A549 (cell line): ENCODE results near the gene SHMT2. TPM values are rescaled to one million over a fixed set of nuclear protein-coding genes. Genes with fewer than 3 reads are reported as not detected.

ENCODE experiments used
- ATAC-seq, 2 experiments: fragments of 200-7000 bp in 1 of 2; fragments of >200 bp in 1 of 2; cut with Nextera tagmentation in 1 of 2; cut with Tn5 transposase in 1 of 2; 3 replicates each; pipeline versions ENCODE4 v1.8.0 to v1.9.1; 2018 to 2020; ENCODE audit warnings: mild to moderate bottlenecking in 1 of 2, moderate library complexity in 1 of 2
- CTCF ChIA-PET: fragments of 300-600 bp; sonication (Branson Sonifier 250); formaldehyde crosslinking; extraction: SDS; loops from one replicate; lab custom pipeline; 2021; ENCODE audit warnings: antibody characterized with exemption, inconsistent platforms; lab: Yijun Ruan, JAX
- POLR2A ChIA-PET: fragments of 350-600 bp; formaldehyde crosslinking; extraction: SDS; loops from one replicate; lab custom pipeline; 2021; ENCODE audit warnings: antibody characterized with exemption, inconsistent platforms; lab: Yijun Ruan, JAX
- DNase-seq, 2 experiments: peaks; one replicate each; pipeline versions ENCODE4 v3.0.0 to v3.0.0-alpha.2; 2011 to 2016; ENCODE audit warnings: low read depth in 1 of 2, low spot score in 1 of 2
- FAIRE-seq: peaks from 2 replicates; lab custom pipeline; 2011; peaks lifted over from hg19 to GRCh38; lab: Jason Lieb, UNC
- H3K27ac ChIP-seq, 2 experiments: fragments of >200 bp; sonication (Bioruptor Twin); formaldehyde crosslinking; 3 replicates each; pipeline ENCODE4 v1.5.1; 2016 to 2017
- H3K4me1 ChIP-seq: fragments of >200 bp; sonication (Bioruptor Twin); formaldehyde crosslinking; 3 replicates; pipeline ENCODE4 v1.6.1; 2016
- H3K4me2 ChIP-seq: fragments of >200 bp; sonication (Bioruptor Twin); formaldehyde crosslinking; 3 replicates; pipeline ENCODE4 v1.6.1; 2016
- H3K4me3 ChIP-seq: fragments of >200 bp; sonication (Bioruptor Twin); formaldehyde crosslinking; 3 replicates; pipeline ENCODE4 v1.5.1; 2016
- H3K9me3 ChIP-seq: fragments of >200 bp; sonication (Bioruptor Twin); formaldehyde crosslinking; 3 replicates; pipeline ENCODE4 v1.6.1; 2016
- BHLHE40 ChIP-seq: IDR thresholded peaks from 2 replicates; pipeline ENCODE4 v1.6.1; 2012; ENCODE audit warnings: low read depth, low read length, inconsistent platforms
- CBX8 ChIP-seq: fragments of 200-600 bp; sonication (generic); IDR thresholded peaks from 2 replicates; pipeline ENCODE4 v1.6.1; 2016
- CHD4 ChIP-seq: fragments of 200-600 bp; sonication (generic); IDR thresholded peaks from 2 replicates; pipeline ENCODE4 v1.6.1; 2016; ENCODE audit warnings: antibody characterized with exemption, mild to moderate bottlenecking, borderline replicate concordance
- EP300 ChIP-seq, 2 experiments: fragments of >200 bp; sonication (Bioruptor Twin); formaldehyde crosslinking; IDR thresholded peaks; 2 replicates in 1 of 2; 3 replicates in 1 of 2; pipeline ENCODE4 v1.6.1; 2016 to 2017
- ESRRA ChIP-seq: fragments of 150-350 bp; IDR thresholded peaks from 2 replicates; pipeline ENCODE4 v1.6.1; 2014; ENCODE audit warnings: mild to moderate bottlenecking, low read length, borderline replicate concordance
- FOSL2 ChIP-seq, 2 experiments: fragments of 450-650 bp in 1 of 2; fragments of >200 bp in 1 of 2; sonication (Bioruptor Twin) in 1 of 2; formaldehyde crosslinking; IDR thresholded peaks; 2 replicates each; pipeline versions ENCODE4 v1.5.0 to v1.6.1; 2016 to 2020; ENCODE audit warnings: mild to moderate bottlenecking in 1 of 2, moderate library complexity in 1 of 2
- GATA3 ChIP-seq: IDR thresholded peaks from 2 replicates; pipeline ENCODE4 v1.6.1; 2012; ENCODE audit warnings: borderline replicate concordance
- HOXB5 ChIP-seq: fragments of 250-450 bp; sonication (Bioruptor Pico); IDR thresholded peaks from 2 replicates; pipeline ENCODE4 v1.5.0; 2020; ENCODE audit warnings: mild to moderate bottlenecking, moderate library complexity
- JUN ChIP-seq, 2 experiments: fragments of >200 bp; sonication (Bioruptor Twin); formaldehyde crosslinking; IDR thresholded peaks; 2 replicates in 1 of 2; 3 replicates in 1 of 2; pipeline ENCODE4 v1.6.1; 2016 to 2017
- MAFK ChIP-seq: fragments of 450-650 bp; IDR thresholded peaks from 2 replicates; pipeline ENCODE4 v1.6.1; 2014; ENCODE audit not compliant: partially characterized antibody
- PHF8 ChIP-seq: fragments of 200-600 bp; sonication (generic); IDR thresholded peaks from 2 replicates; pipeline ENCODE4 v1.6.1; 2016; ENCODE audit warnings: low read depth, mild to moderate bottlenecking, antibody characterized with exemption, moderate library complexity, borderline replicate concordance
- POLR2A ChIP-seq: IDR thresholded peaks from 2 replicates; pipeline ENCODE4 v1.6.1; 2012; ENCODE audit warnings: mild to moderate bottlenecking, low read length
- RAD21 ChIP-seq, 2 experiments: fragments of >200 bp in 1 of 2; sonication (Bioruptor Twin) in 1 of 2; formaldehyde crosslinking in 1 of 2; IDR thresholded peaks in 1 of 2; conservative IDR thresholded peaks in 1 of 2; 2 replicates in 1 of 2; 3 replicates in 1 of 2; pipeline ENCODE4 v1.6.1; 2012 to 2018; ENCODE audit warnings: inconsistent platforms in 1 of 2
- RARB ChIP-seq: fragments of 250-450 bp; sonication (Bioruptor Pico); IDR thresholded peaks from 2 replicates; pipeline ENCODE4 v1.8.0; 2021; ENCODE audit warnings: mild to moderate bottlenecking, moderate library complexity
- RCOR1 ChIP-seq: fragments of 150-350 bp; IDR thresholded peaks from 2 replicates; pipeline ENCODE4 v1.6.1; 2014; ENCODE audit warnings: antibody characterized with exemption, low read length, low read depth
- RNF2 ChIP-seq: fragments of 200-600 bp; sonication (generic); IDR thresholded peaks from 2 replicates; pipeline ENCODE4 v1.6.1; 2016; ENCODE audit warnings: low read depth, mild to moderate bottlenecking, antibody characterized with exemption, moderate library complexity, borderline replicate concordance
- SREBF2 ChIP-seq: fragments of 450-650 bp; IDR thresholded peaks from 2 replicates; pipeline ENCODE4 v1.6.1; 2014; ENCODE audit warnings: mild to moderate bottlenecking, moderate library complexity
- ZNF302 ChIP-seq: fragments of 250-450 bp; sonication (Bioruptor Pico); IDR thresholded peaks from 2 replicates; pipeline ENCODE4 v1.9.0; 2021; ENCODE audit warnings: inconsistent platforms, mild to moderate bottlenecking, moderate library complexity
- ZSCAN20 ChIP-seq: fragments of 250-450 bp; sonication (Bioruptor Pico); IDR thresholded peaks from 2 replicates; pipeline ENCODE4 v1.8.0; 2022; ENCODE audit warnings: mild to moderate bottlenecking, moderate library complexity
- WGBS: methylation state at CpG from one replicate; pipeline ENCODE4 v1.1.6; 2017; ENCODE audit errors: missing lambda C conversion rate; 5-methylcytosine and 5-hydroxymethylcytosine counted together
- polyA plus RNA-seq, 4 experiments: library from polyadenylated mRNA; depleted of rRNA in 3 of 4; stranded (reverse); fragments of >200 nt; fragmentation: RNase III in 1 of 4; extraction: RNeasy Plus Mini Kit Qiagen cat#74134 plus additional on column Dnase treatment in 1 of 4; gene quantifications; 2 replicates in 3 of 4; 3 replicates in 1 of 4; pipeline ENCODE4 v1.2.3, GENCODE V29; 2011 to 2017
- TF ChIP-seq, protein P1 (sequence below): fragments of 250-450 bp; sonication (Bioruptor Pico); IDR thresholded peaks from 2 replicates; pipeline ENCODE4 v1.5.0; 2020; ENCODE audit warnings: low read depth, mild to moderate bottlenecking, moderate library complexity
- TF ChIP-seq, protein P2 (sequence below): IDR thresholded peaks from 2 replicates; pipeline ENCODE4 v1.6.1; 2012; ENCODE audit warnings: low read depth, borderline replicate concordance
- TF ChIP-seq, protein P3 (sequence below): IDR thresholded peaks from 2 replicates; pipeline ENCODE4 v1.6.1; 2012
- TF ChIP-seq, protein P4 (sequence below): fragments of >200 bp; sonication (Bioruptor Twin); formaldehyde crosslinking; IDR thresholded peaks from 3 replicates; pipeline ENCODE4 v1.5.1; 2016

SHMT2 gene
- polyA plus RNA-seq, 2 of the 4 experiments (the other 2 are of a cell fraction): 113 to 156 TPM

- no peak for TF ChIP-seq ZNF302 (CRISPR knock-in tag)
- no peak for TF ChIP-seq RNF2
- no peak for TF ChIP-seq JUN (IDR thresholded peaks at IDR 0.05)
- TF ChIP-seq RCOR1: no peak
- no peak for TF ChIP-seq GATA3
- no peak for TF ChIP-seq HOXB5
- no peak for TF ChIP-seq CBX8
- TF ChIP-seq, protein P1, sequence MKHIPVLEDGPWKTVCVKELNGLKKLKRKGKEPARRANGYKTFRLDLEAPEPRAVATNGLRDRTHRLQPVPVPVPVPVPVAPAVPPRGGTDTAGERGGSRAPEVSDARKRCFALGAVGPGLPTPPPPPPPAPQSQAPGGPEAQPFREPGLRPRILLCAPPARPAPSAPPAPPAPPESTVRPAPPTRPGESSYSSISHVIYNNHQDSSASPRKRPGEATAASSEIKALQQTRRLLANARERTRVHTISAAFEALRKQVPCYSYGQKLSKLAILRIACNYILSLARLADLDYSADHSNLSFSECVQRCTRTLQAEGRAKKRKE (CRISPR knock-in tag): no peak
- TF ChIP-seq, all 56 proteins: peak for 3
Observed at GRCh38 chr12:57276935-57277563, 47.5 kb downstream of the SHMT2 start (continued).

DNA sequence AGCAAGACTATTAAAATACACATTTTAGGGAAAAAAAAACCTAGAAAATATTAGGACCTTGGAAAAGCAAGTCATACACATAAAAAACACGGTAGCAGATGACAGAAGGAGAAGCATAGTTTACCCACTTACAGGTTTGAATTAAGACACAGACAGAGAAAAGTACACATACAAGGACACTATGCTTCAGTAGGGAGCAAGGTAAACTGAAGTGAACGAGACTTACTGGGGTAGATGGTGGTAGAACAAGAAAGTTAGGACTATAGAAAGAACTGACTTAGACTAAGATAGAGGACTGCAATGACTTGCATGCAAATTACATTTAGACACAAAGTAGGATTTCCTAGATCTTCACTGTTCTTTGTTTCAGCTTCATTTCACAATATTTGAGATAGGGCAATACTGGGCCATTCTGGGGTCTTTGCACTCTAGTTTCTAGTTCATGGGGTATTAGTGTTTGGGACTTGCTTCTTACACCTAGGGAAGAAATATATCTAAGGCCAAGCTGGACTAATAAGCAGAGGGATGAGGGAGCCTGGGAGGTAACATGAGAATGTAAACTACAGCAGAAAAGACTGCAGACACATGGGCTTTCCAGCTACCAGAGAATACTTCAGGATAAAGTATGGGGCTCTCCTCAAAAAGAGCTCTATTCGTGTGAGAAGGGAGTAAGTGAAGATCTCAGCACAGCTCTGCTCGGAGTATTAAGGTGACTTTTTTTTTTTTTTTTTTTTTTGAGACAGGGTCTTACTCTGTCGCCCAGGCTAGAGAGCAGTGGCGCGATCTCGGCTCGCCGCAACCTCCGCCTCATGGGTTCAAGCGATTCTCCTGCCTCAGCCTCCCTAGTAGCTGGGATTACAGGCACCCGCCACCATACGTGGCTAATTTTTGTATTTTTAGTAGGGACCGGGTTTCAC is 49.2 kb downstream of the SHMT2 start:
- POLR2A ChIA-PET: no interaction called here
- H3K4me2 ChIP-seq: no peak overlapping the region
- peaks cover 31% of the 10 kb centered on the region for H3K4me1 ChIP-seq
- WGBS: 91% methylated on average over 15 of the region's 15 CpGs
- FAIRE-seq (no peak), ATAC-seq (no peak), DNase-seq (no peak)
- no peaks in the 10 kb centered on the region for H3K9me3 ChIP-seq
- TF ChIP-seq EP300 (IDR thresholded peaks at IDR 0.05): no peak
- TF ChIP-seq RNF2: no peak
- TF ChIP-seq PHF8: no peak
- no peak for TF ChIP-seq ESRRA
- no peak for TF ChIP-seq FOSL2 (IDR thresholded peaks at IDR 0.05)
- no peak for TF ChIP-seq FOSL2 (CRISPR knock-in tag; IDR thresholded peaks at IDR 0.05)
- no peak for TF ChIP-seq CHD4
- TF ChIP-seq, protein P1 (CRISPR knock-in tag): no peak
- no peak for TF ChIP-seq BHLHE40
- TF ChIP-seq RAD21 (conservative IDR thresholded peaks at IDR 0.05 in 1 of 2, IDR thresholded peaks at IDR 0.05 in 1 of 2): no peak
- TF ChIP-seq MAFK: no peak
- TF ChIP-seq RCOR1: no peak
- no peak for TF ChIP-seq POLR2A
- no peak for TF ChIP-seq RARB (CRISPR knock-in tag)
- TF ChIP-seq, protein P2, sequence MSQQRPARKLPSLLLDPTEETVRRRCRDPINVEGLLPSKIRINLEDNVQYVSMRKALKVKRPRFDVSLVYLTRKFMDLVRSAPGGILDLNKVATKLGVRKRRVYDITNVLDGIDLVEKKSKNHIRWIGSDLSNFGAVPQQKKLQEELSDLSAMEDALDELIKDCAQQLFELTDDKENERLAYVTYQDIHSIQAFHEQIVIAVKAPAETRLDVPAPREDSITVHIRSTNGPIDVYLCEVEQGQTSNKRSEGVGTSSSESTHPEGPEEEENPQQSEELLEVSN: no peak
- no peak for TF ChIP-seq ZSCAN20 (CRISPR knock-in tag)
- TF ChIP-seq, protein P3, sequence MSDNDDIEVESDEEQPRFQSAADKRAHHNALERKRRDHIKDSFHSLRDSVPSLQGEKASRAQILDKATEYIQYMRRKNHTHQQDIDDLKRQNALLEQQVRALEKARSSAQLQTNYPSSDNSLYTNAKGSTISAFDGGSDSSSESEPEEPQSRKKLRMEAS: no peak
- TF ChIP-seq, protein P4, sequence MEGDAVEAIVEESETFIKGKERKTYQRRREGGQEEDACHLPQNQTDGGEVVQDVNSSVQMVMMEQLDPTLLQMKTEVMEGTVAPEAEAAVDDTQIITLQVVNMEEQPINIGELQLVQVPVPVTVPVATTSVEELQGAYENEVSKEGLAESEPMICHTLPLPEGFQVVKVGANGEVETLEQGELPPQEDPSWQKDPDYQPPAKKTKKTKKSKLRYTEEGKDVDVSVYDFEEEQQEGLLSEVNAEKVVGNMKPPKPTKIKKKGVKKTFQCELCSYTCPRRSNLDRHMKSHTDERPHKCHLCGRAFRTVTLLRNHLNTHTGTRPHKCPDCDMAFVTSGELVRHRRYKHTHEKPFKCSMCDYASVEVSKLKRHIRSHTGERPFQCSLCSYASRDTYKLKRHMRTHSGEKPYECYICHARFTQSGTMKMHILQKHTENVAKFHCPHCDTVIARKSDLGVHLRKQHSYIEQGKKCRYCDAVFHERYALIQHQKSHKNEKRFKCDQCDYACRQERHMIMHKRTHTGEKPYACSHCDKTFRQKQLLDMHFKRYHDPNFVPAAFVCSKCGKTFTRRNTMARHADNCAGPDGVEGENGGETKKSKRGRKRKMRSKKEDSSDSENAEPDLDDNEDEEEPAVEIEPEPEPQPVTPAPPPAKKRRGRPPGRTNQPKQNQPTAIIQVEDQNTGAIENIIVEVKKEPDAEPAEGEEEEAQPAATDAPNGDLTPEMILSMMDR: no peak
- no peak for TF ChIP-seq SREBF2
- no peak overlapping the region for H3K4me3 ChIP-seq
- CTCF ChIA-PET: interaction anchor here (0.6 to 2.8 kb wide), 9 partner anchors 14 to 711 kb away, joined by 3 to 19 read pairs (median 4); partner anchors contain the start of gene STAC3
- peak overlapping the region; percentile 73 to 90; a peak in 4 of 6 replicates for H3K27ac ChIP-seq
